ENCODE measurements around the gene PATZ1. TPM values are rescaled to one million over a fixed set of nuclear protein-coding genes. Genes with fewer than 3 reads are reported as not detected.

The PATZ1 gene
- total and polyA plus RNA-seq, 7 donors: 3.7 to 21.4 (median 17.4) TPM

GRCh38 chr22:31286360-31287255 is 59.5 kb downstream of the PATZ1 start:
- Histone ChIP-seq H3K4me1 (peaks cover 0 to 61% (median 58%) of the 10 kb centered on the region in 4 donors), H3K4me3 (no peak overlapping the region), H3K36me3 (peaks cover 35 to 75% (median 52%) of the 10 kb centered on the region in 4 donors)

GRCh38 chr22:31284281-31285155 is 61.6 kb downstream of the PATZ1 start:
- Histone ChIP-seq H3K27me3 (no peaks in the 10 kb centered on the region), H3K27ac (peak overlapping the region; percentile 29 to 98 (median 73)), H3K4me3 (no peak overlapping the region), H3K36me3 (peaks cover 38 to 89% (median 55%) of the 10 kb centered on the region in 4 donors), H3K9me3 (no peaks in the 10 kb centered on the region), H3K4me1 (peaks cover 0 to 53% (median 49%) of the 10 kb centered on the region in 4 donors)
- intact Hi-C loops (cut with DNase I): loop anchor here (5.0 kb wide), 1 partner anchor 177 kb away; the partner anchor contains the start of gene SELENOM
- 10 to 20% methylated on average over 3 of the region's 3 CpGs for WGBS, 2 donors
- no peak for TF ChIP-seq EP300 (IDR thresholded peaks at IDR 0.05)
- TF ChIP-seq POLR2A (IDR thresholded peaks at IDR 0.05): no peak
- TF ChIP-seq CTCF (IDR thresholded peaks at IDR 0.05): no peak
- TF ChIP-seq POLR2AphosphoS5 (IDR thresholded peaks at IDR 0.05): no peak
- peak; percentile 58 for DNase-seq

More at GRCh38 chr22:31286360-31287255, 59.5 kb downstream of the PATZ1 start:
- peak; percentile 82 for DNase-seq
- TF ChIP-seq POLR2A (IDR thresholded peaks at IDR 0.05) (no peak), POLR2AphosphoS5 (IDR thresholded peaks at IDR 0.05) (peak; percentile 56 to 82 (median 72)), EP300 (IDR thresholded peaks at IDR 0.05) (peak in 3 of 4 donors; percentile 46 to 94 (median 82)), CTCF (IDR thresholded peaks at IDR 0.05) (no peak)
- WGBS, 2 donors: 57 to 79% methylated on average over 8 of the region's 8 CpGs
- intact Hi-C loops (cut with DNase I): loop anchor here (5.0 kb wide), 1 partner anchor 179 kb away; the partner anchor contains the start of gene SELENOM
- peak overlapping the region; percentile 50 to 98 (median 94) for H3K27ac ChIP-seq
- no peaks in the 10 kb centered on the region for H3K9me3 ChIP-seq
- no peaks in the 10 kb centered on the region for H3K27me3 ChIP-seq

- peaks cover 27 to 89% (median 42%) of the 10 kb centered on the region in 4 donors for H3K36me3 ChIP-seq
- H3K27ac ChIP-seq: peak overlapping the region in 2 of 4 donors; percentile 24 to 26
- no peak overlapping the region for H3K4me3 ChIP-seq
- H3K4me1 ChIP-seq: peaks cover 0 to 36% (median 33%) of the 10 kb centered on the region in 4 donors
- intact Hi-C loops (cut with DNase I): no loop called here
- no peaks in the 10 kb centered on the region for H3K9me3 ChIP-seq
- no peak for TF ChIP-seq CTCF (IDR thresholded peaks at IDR 0.05)
- no peak for TF ChIP-seq EP300 (IDR thresholded peaks at IDR 0.05)
- no peak for TF ChIP-seq POLR2AphosphoS5 (IDR thresholded peaks at IDR 0.05)
- TF ChIP-seq POLR2A (IDR thresholded peaks at IDR 0.05): no peak
- whole genome bisulfite sequencing, 2 donors: 77 to 83% methylated on average over 8 of the region's 8 CpGs
- no peaks in the 10 kb centered on the region for H3K27me3 ChIP-seq
- DNase-seq: peak; percentile 41
These were observed 63.2 kb downstream of the PATZ1 start for GRCh38 chr22:31282748-31283468.

GRCh38 chr22:31281733-31282132 is 64.4 kb downstream of the PATZ1 start:
- intact Hi-C loops (cut with DNase I): no loop called here

More at GRCh38 chr22:31281733-31282132, 64.4 kb downstream of the PATZ1 start:
- no peaks in the 10 kb centered on the region for H3K27me3 ChIP-seq
- peak; percentile 62 for DNase-seq
- TF ChIP-seq POLR2AphosphoS5 (IDR thresholded peaks at IDR 0.05): no peak
- TF ChIP-seq EP300 (IDR thresholded peaks at IDR 0.05): no peak
- TF ChIP-seq CTCF (IDR thresholded peaks at IDR 0.05): no peak
- no peak for TF ChIP-seq POLR2A (IDR thresholded peaks at IDR 0.05)
- H3K36me3 ChIP-seq: peaks cover 23 to 90% (median 39%) of the 10 kb centered on the region in 4 donors
- H3K9me3 ChIP-seq: no peaks in the 10 kb centered on the region
- H3K4me1 ChIP-seq: peaks cover 0 to 25% (median 22%) of the 10 kb centered on the region in 4 donors
- peak overlapping the region in 3 of 4 donors; percentile 6 to 25 (median 24) for H3K27ac ChIP-seq
- no peak overlapping the region for H3K4me3 ChIP-seq
- 61 to 67% methylated on average over 4 of the region's 4 CpGs for WGBS, 2 donors
